ENCODE data around the gene KRTAP3-1. TPM values are rescaled to one million over a fixed set of nuclear protein-coding genes. Genes with fewer than 3 reads are reported as not detected.

Gene KRTAP3-1
- total and polyA plus RNA-seq, 2 donors (not counting 3 experiments of a cell fraction or from before 2014, with no cell fraction given) = not detected

DNA sequence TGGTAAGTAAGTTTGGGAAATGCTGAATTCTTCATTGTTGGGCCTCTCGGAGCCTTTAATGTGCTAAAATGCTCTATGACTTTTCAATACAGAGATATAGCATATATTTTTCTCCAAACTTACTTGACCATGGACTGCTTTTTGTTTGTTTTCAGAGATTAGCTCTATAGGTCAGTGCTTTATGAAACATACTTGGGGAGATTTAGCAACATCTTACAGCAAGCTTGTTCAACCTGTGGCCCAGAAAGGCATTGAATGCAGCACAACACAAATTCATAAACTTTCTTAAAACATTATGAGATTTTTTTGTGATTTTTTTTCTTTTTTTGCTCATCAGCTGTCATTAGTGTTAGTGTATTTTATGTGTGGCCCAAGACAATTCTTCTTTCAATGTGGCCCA, 1.0 kb upstream of the KRTAP3-1 start:
- H3K79me2 ChIP-seq (ENCODE audit: control insufficient read depth, insufficient read depth, low read length) = no peaks in the 10 kb centered on the region
- no peak overlapping the region for H2AFZ ChIP-seq (ENCODE audit: low read depth, low read length)
- H4K20me1 ChIP-seq (replicated peaks; ENCODE audit: control insufficient read depth, extremely low read depth, insufficient read depth, low read length) = no peaks in the 10 kb centered on the region
- H3K4me3 ChIP-seq (replicated peaks in 1 of 3; ENCODE audit: insufficient read depth in 1 of 3, low read depth in 1 of 3, low read length in 3 of 3) = no peak overlapping the region
- H3K27ac ChIP-seq (ENCODE audit: insufficient read depth, low read depth, low read length) = no peak overlapping the region
- no peak for TF ChIP-seq FOS (IDR thresholded peaks at IDR 0.05; ENCODE audit: borderline replicate concordance, insufficient read depth, low read length)
- no peak for TF ChIP-seq EZH2 (IDR thresholded peaks at IDR 0.05; ENCODE audit: borderline replicate concordance, low read depth, low read length, severe bottlenecking)
- TF ChIP-seq POLR2AphosphoS5 (IDR thresholded peaks at IDR 0.05; ENCODE audit: insufficient read depth, low read depth, low read length) = no peak
- TF ChIP-seq JUN (IDR thresholded peaks at IDR 0.05; ENCODE audit: borderline replicate concordance, insufficient read depth, insufficient read length, low read depth) = no peak
- TF ChIP-seq GATA2 (IDR thresholded peaks at IDR 0.05; ENCODE audit: insufficient read depth, insufficient read length, low read depth, low read length) = no peak
- no peak for TF ChIP-seq MYC (IDR thresholded peaks at IDR 0.05; ENCODE audit: low read depth, low read length)
- TF ChIP-seq, protein P1, sequence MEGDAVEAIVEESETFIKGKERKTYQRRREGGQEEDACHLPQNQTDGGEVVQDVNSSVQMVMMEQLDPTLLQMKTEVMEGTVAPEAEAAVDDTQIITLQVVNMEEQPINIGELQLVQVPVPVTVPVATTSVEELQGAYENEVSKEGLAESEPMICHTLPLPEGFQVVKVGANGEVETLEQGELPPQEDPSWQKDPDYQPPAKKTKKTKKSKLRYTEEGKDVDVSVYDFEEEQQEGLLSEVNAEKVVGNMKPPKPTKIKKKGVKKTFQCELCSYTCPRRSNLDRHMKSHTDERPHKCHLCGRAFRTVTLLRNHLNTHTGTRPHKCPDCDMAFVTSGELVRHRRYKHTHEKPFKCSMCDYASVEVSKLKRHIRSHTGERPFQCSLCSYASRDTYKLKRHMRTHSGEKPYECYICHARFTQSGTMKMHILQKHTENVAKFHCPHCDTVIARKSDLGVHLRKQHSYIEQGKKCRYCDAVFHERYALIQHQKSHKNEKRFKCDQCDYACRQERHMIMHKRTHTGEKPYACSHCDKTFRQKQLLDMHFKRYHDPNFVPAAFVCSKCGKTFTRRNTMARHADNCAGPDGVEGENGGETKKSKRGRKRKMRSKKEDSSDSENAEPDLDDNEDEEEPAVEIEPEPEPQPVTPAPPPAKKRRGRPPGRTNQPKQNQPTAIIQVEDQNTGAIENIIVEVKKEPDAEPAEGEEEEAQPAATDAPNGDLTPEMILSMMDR (IDR thresholded peaks at IDR 0.05; ENCODE audit: extremely low read depth in 1 of 2, insufficient read depth in 1 of 2, low read depth in 1 of 2, low read length in 2 of 2) = no peak
- TF ChIP-seq, protein P2, sequence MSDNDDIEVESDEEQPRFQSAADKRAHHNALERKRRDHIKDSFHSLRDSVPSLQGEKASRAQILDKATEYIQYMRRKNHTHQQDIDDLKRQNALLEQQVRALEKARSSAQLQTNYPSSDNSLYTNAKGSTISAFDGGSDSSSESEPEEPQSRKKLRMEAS (IDR thresholded peaks at IDR 0.05; ENCODE audit: insufficient read depth, insufficient read length) = no peak
- TF ChIP-seq POLR2A (IDR thresholded peaks at IDR 0.05; ENCODE audit: low read depth, low read length) = no peak
- dilution Hi-C loops (cut with MboI; ENCODE audit: extremely low pct_ligation_motif_present, low sequenced_read_pairs) = no loop called here
- POLR2A ChIA-PET = no interaction called here
- no peaks in the 10 kb centered on the region for H3K9me3 ChIP-seq (replicated peaks; ENCODE audit: control insufficient read depth, insufficient read depth, low read length)
- CTCF ChIA-PET = no interaction called here
- no peak overlapping the region for H3K9ac ChIP-seq (replicated peaks; ENCODE audit: extremely low read depth, insufficient read depth, low read length)
- intact Hi-C loops (cut with micrococcal nuclease) = no loop called here
- BruUV-seq (replicated peaks) = no TSS peak
- H3K36me3 ChIP-seq (ENCODE audit: control insufficient read depth in 2 of 2, extremely low read depth in 1 of 2, insufficient read depth in 2 of 2, low read length in 2 of 2) = no peaks in the 10 kb centered on the region
- DNase-seq (ENCODE audit: low read depth, low spot score) (no peak), FAIRE-seq (no peak)
- no peak overlapping the region for H3K4me2 ChIP-seq (ENCODE audit: insufficient read depth, low read length)
- H3K9me1 ChIP-seq (replicated peaks; ENCODE audit: control insufficient read depth, extremely low read depth, insufficient read depth, low read length) = no peaks in the 10 kb centered on the region
- no peaks in the 10 kb centered on the region for H3K4me1 ChIP-seq (ENCODE audit: control insufficient read depth, extremely low read depth, insufficient read depth, low read length)
- H3K27me3 ChIP-seq (ENCODE audit: control insufficient read depth in 2 of 2, insufficient read depth in 2 of 2, low read length in 2 of 2) = peaks cover 0 to 1% of the 10 kb centered on the region in 2 experiments
